LNCaP clone FGC (cell line): ENCODE results near the gene MTG2.

Experiments used
- DNase-seq: peaks from one replicate; pipeline ENCODE4 v3.0.0-alpha.2; 2011; ENCODE audit warnings: low read depth
- H3K4me3 ChIP-seq: 2 replicates; pipeline ENCODE4 v1.5.1; 2011; ENCODE audit warnings: mild to moderate bottlenecking, low read depth, low read length, control low read depth
- TF ChIP-seq, protein P1 (sequence below): IDR thresholded peaks from 2 replicates; pipeline ENCODE4 v1.5.1; 2012; ENCODE audit warnings: mild to moderate bottlenecking; ENCODE audit not compliant: control insufficient read depth, insufficient read depth; ENCODE audit errors: extremely low read depth

MTG2 gene

DNA sequence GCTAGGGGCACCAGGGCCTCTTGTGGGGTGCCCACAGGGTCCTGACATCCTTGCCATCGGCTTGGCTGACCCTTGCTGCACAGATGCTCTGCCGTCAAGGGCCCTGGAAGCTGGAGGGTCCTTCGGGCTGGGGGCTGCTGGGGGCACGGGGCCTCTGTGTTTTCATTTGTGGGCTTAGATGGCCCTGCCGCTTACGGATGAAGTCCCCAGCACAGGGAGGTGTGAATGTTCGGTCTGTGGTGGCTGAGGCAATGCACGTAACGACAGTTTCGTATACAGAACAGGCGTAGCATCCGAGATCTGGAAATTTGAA is 24.8 kb upstream of the MTG2 start:
- no peak overlapping the region for H3K4me3 ChIP-seq
- no peak for DNase-seq
- TF ChIP-seq, protein P1, sequence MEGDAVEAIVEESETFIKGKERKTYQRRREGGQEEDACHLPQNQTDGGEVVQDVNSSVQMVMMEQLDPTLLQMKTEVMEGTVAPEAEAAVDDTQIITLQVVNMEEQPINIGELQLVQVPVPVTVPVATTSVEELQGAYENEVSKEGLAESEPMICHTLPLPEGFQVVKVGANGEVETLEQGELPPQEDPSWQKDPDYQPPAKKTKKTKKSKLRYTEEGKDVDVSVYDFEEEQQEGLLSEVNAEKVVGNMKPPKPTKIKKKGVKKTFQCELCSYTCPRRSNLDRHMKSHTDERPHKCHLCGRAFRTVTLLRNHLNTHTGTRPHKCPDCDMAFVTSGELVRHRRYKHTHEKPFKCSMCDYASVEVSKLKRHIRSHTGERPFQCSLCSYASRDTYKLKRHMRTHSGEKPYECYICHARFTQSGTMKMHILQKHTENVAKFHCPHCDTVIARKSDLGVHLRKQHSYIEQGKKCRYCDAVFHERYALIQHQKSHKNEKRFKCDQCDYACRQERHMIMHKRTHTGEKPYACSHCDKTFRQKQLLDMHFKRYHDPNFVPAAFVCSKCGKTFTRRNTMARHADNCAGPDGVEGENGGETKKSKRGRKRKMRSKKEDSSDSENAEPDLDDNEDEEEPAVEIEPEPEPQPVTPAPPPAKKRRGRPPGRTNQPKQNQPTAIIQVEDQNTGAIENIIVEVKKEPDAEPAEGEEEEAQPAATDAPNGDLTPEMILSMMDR = no peak

GRCh38 chr20:62158541-62158940 is 24.3 kb upstream of the MTG2 start:
- no peak overlapping the region for H3K4me3 ChIP-seq
- TF ChIP-seq, protein P1 = no peak
- DNase-seq = no peak

- no peak for DNase-seq
- no peak overlapping the region for H3K4me3 ChIP-seq
- TF ChIP-seq, protein P1 = no peak
Measured at GRCh38 chr20:62159052-62159451, 23.8 kb upstream of the MTG2 start.

GRCh38 chr20:62159839-62160238 is 23.0 kb upstream of the MTG2 start:
- DNase-seq = no peak
- TF ChIP-seq, protein P1 = no peak
- H3K4me3 ChIP-seq = no peak overlapping the region

DNA sequence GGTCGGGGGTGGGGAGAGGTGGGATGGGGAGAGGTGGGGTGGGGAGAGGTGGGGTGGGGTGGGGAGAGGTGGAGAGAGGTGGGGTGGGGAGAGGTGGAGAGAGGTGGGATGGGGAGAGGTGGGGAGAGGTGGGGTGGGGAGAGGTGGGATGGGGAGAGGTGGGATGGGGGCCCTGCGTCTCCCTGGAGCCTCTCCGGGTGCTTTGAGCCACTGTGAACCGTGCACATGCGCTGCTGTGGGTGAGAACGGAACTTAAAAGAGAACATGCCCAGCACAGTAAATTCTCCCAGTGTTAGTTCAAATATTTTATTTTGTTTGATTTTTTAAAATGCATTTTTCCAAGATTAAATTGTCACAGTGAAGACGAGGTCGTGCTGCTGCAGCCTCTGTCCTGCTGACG is 22.6 kb upstream of the MTG2 start:
- TF ChIP-seq, protein P1 = no peak
- no peak overlapping the region for H3K4me3 ChIP-seq
- no peak for DNase-seq

DNA sequence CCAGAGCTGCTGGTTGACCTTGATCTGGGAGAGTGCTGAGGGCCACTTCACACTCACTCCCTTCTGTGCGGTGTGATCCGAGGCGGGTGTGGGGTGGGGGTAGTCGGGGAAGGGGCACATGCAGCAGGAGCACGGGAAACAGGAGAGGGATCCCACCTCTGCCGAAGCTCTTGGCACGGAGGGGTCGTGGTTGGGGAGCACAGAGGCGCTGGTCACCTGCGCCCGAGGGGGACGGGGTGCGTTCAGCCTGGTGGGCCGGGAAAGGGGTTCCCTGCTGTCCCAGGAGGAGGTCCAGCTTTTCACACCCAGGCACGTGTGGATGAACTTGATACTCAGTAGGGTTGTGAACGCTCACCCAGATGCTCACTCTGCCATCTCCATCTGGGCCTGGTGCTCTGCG is 22.0 kb upstream of the MTG2 start:
- TF ChIP-seq, protein P1 = no peak
- H3K4me3 ChIP-seq = no peak overlapping the region
- no peak for DNase-seq

DNA sequence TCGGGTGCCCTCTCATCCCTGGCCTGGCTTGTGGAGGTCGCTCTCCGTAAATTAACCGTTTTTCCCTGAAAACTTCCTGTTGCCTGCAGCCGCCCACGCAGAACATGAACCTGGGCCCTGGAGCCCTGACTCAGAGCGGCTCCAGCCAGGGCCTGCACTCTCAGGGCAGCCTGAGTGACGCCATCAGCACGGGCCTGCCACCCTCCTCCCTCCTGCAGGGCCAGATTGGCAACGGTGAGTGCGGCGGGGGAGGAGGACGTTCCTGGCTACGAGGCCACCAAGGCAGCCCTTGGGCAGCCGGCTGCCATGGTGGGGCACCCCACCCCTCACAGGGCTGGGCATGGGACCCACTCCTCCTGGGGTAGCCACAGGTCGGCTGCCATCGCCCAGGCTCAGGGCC is 21.5 kb upstream of the MTG2 start:
- no peak for DNase-seq

More for the DNA sequence above, 21.5 kb upstream of the MTG2 start:
- H3K4me3 ChIP-seq = no peak overlapping the region
- TF ChIP-seq, protein P1 = no peak
